Gastrocnemius medialis (tissue), 4 donors: ENCODE results near the gene C5.
"Not testable (repeated sequence)": the region's sequence is repeated elsewhere in the genome, so short reads cannot be mapped to it uniquely, and the experiment has no call there.

Experiments used
- CTCF ChIP-seq, 5 experiments: fragments of 450-650 bp in 3 of 5; fragments of 200-600 bp in 2 of 5; sonication (generic) in 2 of 5; IDR thresholded peaks in 4 of 5; conservative IDR thresholded peaks in 1 of 5; 1 replicate in 4 of 5; 2 replicates in 1 of 5; pipeline ENCODE4 v1.5.1; 2016 to 2019; ENCODE audit warnings: antibody characterized with exemption in 5 of 5, mild to moderate bottlenecking in 3 of 5, moderate library complexity in 3 of 5
- POLR2A ChIP-seq, 2 donors: fragments of 450-650 bp; IDR thresholded peaks; one replicate each; pipeline ENCODE4 v1.6.1; 2017; ENCODE audit warnings: antibody characterized with exemption in 2 of 2, mild to moderate bottlenecking in 2 of 2, moderate library complexity in 2 of 2

DNA sequence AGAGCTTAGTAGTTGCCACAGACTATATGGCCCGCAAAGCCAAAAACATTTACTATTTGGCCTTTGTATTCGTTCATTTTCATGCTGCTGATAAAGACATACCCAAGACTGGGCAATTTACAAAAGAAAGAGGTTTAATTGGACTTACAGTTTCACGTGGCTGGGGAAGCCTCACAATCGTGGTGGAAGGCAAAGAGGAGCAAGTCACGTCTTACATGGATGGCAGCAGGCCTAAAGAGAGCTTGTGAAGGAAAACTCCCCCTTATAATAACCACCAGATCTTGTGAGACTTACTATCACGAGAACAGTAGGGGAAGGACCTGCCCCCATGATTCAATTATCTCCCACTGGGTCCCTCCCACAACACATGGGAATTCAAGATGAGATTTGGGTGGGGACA is 40.7 kb upstream of the C5 start:
- not testable (repeated sequence) for TF ChIP-seq POLR2A (IDR thresholded peaks at IDR 0.05); CTCF (IDR thresholded peaks at IDR 0.05 in 4 of 5, conservative IDR thresholded peaks at IDR 0.05 in 1 of 5)
